ENCODE measurements around the gene AFDN. TPM values are rescaled to one million over a fixed set of nuclear protein-coding genes. Genes with fewer than 3 reads are reported as not detected.

AFDN gene
- total and polyA plus RNA-seq, 2 of the 8 experiments (the other 6 are each of a cell fraction or from before 2014, with no cell fraction given): 53.4 to 192 TPM

DNA sequence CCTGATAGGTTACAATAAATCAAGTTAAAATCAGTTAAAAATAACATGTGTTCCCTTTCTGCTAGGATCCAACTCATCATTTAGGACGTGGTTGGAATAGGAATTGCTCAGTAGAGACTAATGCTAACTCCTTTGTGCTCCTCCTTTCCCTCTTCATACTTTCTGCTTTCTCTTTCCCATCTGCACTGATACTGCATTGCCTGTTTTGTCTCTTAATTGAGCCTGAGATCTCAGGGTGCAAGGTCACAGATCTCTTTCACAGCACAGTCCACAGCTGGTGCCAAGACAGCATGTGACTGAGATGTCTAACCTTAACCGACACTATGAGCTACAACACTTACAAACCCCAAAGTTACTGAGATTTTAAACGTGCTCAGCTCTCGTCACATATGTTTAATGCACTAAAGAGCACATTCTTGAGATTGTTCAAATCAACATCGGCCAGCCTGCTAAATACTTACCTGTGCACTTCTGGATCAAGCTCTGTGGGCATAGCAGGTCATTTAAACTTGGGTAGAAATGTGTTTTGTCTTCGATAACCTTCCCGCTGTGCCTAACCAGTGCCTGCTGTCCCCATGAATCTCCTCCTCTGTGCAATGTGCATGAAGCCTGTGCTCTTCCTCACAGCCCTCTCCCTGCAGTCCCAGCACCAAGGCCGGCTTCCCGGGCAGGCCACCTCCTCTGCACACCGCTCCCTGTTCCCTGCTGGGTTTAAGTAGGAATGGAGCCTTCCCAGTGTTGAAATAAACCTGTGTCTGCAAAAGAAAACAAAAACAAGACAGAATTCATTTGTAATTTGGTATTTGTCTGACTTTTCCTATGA is 39.6 kb upstream of the AFDN start:
- Histone ChIP-seq H3K23me2 (ENCODE audit: low read depth, low read length) (peaks cover 7% of the 10 kb centered on the region; the same call in 1 of the 2 replicates), H2BK20ac (ENCODE audit: low read length) (no peak overlapping the region), H3K18ac (ENCODE audit: extremely low read depth, low read length) (no peak overlapping the region), H2AFZ (ENCODE audit: low read length) (peak overlapping the region; percentile 79; the same call in 1 of the 2 replicates), H3K79me1 (ENCODE audit: low read depth, low read length) (no peaks in the 10 kb centered on the region), H3K4me1 (replicated peaks in 1 of 4; ENCODE audit: control insufficient read depth in 3 of 4, insufficient read depth in 4 of 4, low read length in 3 of 4) (peaks cover 0 to 3% (median 0%) of the 10 kb centered on the region in 4 experiments; a peak in 1 of 7 replicates), H3K27me3 (replicated peaks in 1 of 4; ENCODE audit: control insufficient read depth in 3 of 4, extremely low read depth in 1 of 4, insufficient read depth in 3 of 4, low read length in 3 of 4) (no peaks in the 10 kb centered on the region), H3K4me2 (ENCODE audit: insufficient read depth in 1 of 2, low read depth in 2 of 2, low read length in 2 of 2) (no peak overlapping the region), H2BK120ac (replicated peaks; ENCODE audit: low read depth, low read length) (no peak overlapping the region), H2BK12ac (ENCODE audit: low read depth, low read length) (no peak overlapping the region), H4K91ac (replicated peaks; ENCODE audit: insufficient read length, low read length) (no peak overlapping the region), H3K36me3 (ENCODE audit: control insufficient read depth in 2 of 4, insufficient read depth in 4 of 4, low read length in 3 of 4) (no peaks in the 10 kb centered on the region), H4K8ac (ENCODE audit: extremely low read depth, insufficient read depth, low read length) (no peak overlapping the region), H3K27ac (ENCODE audit: low read depth, low read length) (no peak overlapping the region), H2BK5ac (ENCODE audit: low read depth, low read length) (no peak overlapping the region), H3K23ac (ENCODE audit: insufficient read length) (no peak overlapping the region), H2BK15ac (ENCODE audit: low read length) (no peak overlapping the region), H3K14ac (ENCODE audit: insufficient read length) (no peak overlapping the region), H3K9ac (replicated peaks in 1 of 4; ENCODE audit: extremely low read depth in 1 of 4, low read depth in 3 of 4, low read length in 3 of 4) (no peak overlapping the region), H3K4me3 (ENCODE audit: extremely low read depth in 1 of 4, insufficient read depth in 2 of 4, low read depth in 3 of 4, low read length in 4 of 4) (no peak overlapping the region), H3K56ac (replicated peaks; ENCODE audit: insufficient read length, low read depth, low read length) (no peak overlapping the region), H3K4ac (replicated peaks; ENCODE audit: insufficient read length, low read depth, low read length) (no peak overlapping the region), H3K79me2 (ENCODE audit: control insufficient read depth in 1 of 2, insufficient read depth in 2 of 2, low read length in 2 of 2) (no peaks in the 10 kb centered on the region), H4K20me1 (replicated peaks in 1 of 2; ENCODE audit: control insufficient read depth in 1 of 2, insufficient read depth in 2 of 2, low read length in 2 of 2) (no peaks in the 10 kb centered on the region), H4K5ac (ENCODE audit: insufficient read length, low read depth, low read length) (no peak overlapping the region), H2AK5ac (ENCODE audit: low read depth, low read length) (no peak overlapping the region), H3K9me3 (ENCODE audit: insufficient read depth in 2 of 2, low read depth in 1 of 2, low read length in 1 of 2) (no peaks in the 10 kb centered on the region)
- CTCF ChIA-PET (ENCODE audit: partially characterized antibody): interaction anchor here (1.0 kb wide), 1 partner anchor 78 kb away, joined by 3 read pairs; no protein-coding TSS in a partner anchor
- 89% methylated on average over 10 of the region's 10 CpGs; no CpG with 5 or more reads in 1 of the 2 experiments for WGBS, 2 experiments (ENCODE audit: extremely low coverage in 1 of 2, insufficient coverage in 1 of 2, insufficient read length in 1 of 2, insufficient replicate concordance in 2 of 2, low coverage in 1 of 2, low lambda C conversion rate in 2 of 2, missing lambda C conversion rate in 1 of 2)
- DNase-seq (ENCODE audit: low read depth in 1 of 2, low spot score in 2 of 2): no peak
- POLR2A ChIA-PET (ENCODE audit: partially characterized antibody): no interaction called here
- no peak for FAIRE-seq
- TF ChIP-seq TAF1 (IDR thresholded peaks at IDR 0.05; ENCODE audit: low read depth, low read length): no peak
- TF ChIP-seq SIRT6 (IDR thresholded peaks at IDR 0.05; ENCODE audit: low read length): no peak
- no peak for TF ChIP-seq KDM1A (IDR thresholded peaks at IDR 0.05; ENCODE audit: borderline replicate concordance, low read length)
- TF ChIP-seq FOSL1 (IDR thresholded peaks at IDR 0.05; ENCODE audit: insufficient read depth, low read depth, low read length): no peak
- TF ChIP-seq SP2 (IDR thresholded peaks at IDR 0.05; ENCODE audit: low read length): no peak
- TF ChIP-seq, protein P1, sequence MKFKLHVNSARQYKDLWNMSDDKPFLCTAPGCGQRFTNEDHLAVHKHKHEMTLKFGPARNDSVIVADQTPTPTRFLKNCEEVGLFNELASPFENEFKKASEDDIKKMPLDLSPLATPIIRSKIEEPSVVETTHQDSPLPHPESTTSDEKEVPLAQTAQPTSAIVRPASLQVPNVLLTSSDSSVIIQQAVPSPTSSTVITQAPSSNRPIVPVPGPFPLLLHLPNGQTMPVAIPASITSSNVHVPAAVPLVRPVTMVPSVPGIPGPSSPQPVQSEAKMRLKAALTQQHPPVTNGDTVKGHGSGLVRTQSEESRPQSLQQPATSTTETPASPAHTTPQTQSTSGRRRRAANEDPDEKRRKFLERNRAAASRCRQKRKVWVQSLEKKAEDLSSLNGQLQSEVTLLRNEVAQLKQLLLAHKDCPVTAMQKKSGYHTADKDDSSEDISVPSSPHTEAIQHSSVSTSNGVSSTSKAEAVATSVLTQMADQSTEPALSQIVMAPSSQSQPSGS (IDR thresholded peaks at IDR 0.05; ENCODE audit: low read length): no peak
- TF ChIP-seq, protein P2, sequence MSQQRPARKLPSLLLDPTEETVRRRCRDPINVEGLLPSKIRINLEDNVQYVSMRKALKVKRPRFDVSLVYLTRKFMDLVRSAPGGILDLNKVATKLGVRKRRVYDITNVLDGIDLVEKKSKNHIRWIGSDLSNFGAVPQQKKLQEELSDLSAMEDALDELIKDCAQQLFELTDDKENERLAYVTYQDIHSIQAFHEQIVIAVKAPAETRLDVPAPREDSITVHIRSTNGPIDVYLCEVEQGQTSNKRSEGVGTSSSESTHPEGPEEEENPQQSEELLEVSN (IDR thresholded peaks at IDR 0.05): no peak
- TF ChIP-seq ZNF274 (IDR thresholded peaks at IDR 0.05; ENCODE audit: borderline replicate concordance, extremely low read depth, low read length): no peak
- no peak for TF ChIP-seq BCL11A (IDR thresholded peaks at IDR 0.05; ENCODE audit: low read depth in 2 of 2, low read length in 2 of 2)
- TF ChIP-seq GTF2F1 (IDR thresholded peaks at IDR 0.05; ENCODE audit: borderline replicate concordance, low read depth, low read length): no peak
- no peak for TF ChIP-seq POLR2AphosphoS5 (IDR thresholded peaks at IDR 0.05; ENCODE audit: low read depth, low read length)

Data from H1 (cell line).